AG20443 (cell line): Measurements from ENCODE around the gene FZD10.

Experiments used
- DNase-seq: peaks from one replicate; pipeline ENCODE4 v3.0.0; 2012; ENCODE audit warnings: low spot score, mixed read lengths

The FZD10 gene

GRCh38 chr12:130212384-130212989 lies 50.2 kb downstream of the FZD10 start:
- DNase-seq = no peak

- DNase-seq = no peak
Observed at GRCh38 chr12:130213249-130213648, 51.0 kb downstream of the FZD10 start.

- DNase-seq = no peak
Observed at GRCh38 chr12:130214686-130215395, 52.6 kb downstream of the FZD10 start.
